ENCODE data around the gene AKR1C4. TPM values are rescaled to one million over a fixed set of nuclear protein-coding genes. Genes with fewer than 3 reads are reported as not detected.

Gene AKR1C4
- total and polyA plus RNA-seq, 2 of the 8 experiments (the other 6 are each of a cell fraction or from before 2014, with no cell fraction given), result not detected

- no peak for TF ChIP-seq E2F6 (IDR thresholded peaks at IDR 0.05)
- TF ChIP-seq BACH1 (IDR thresholded peaks at IDR 0.05; ENCODE audit: low read length), result no peak
Measured at GRCh38 chr10:5259132-5259951, 62.7 kb downstream of the AKR1C4 start (continued).

All from H1 (cell line).